ENCODE results near the gene PNPLA3. TPM values are rescaled to one million over a fixed set of nuclear protein-coding genes. Genes with fewer than 3 reads are reported as not detected.

The PNPLA3 gene
- total RNA-seq, 1 experiment from 2014 or later, result 2.0 TPM

- DNase-seq (ENCODE audit: low spot score), result no peak
Observed at GRCh38 chr22:43991316-43992020, 67.9 kb downstream of the PNPLA3 start.

GRCh38 chr22:43992331-43992821, 68.8 kb downstream of the PNPLA3 start:
- DNase-seq (ENCODE audit: low spot score), result no peak

- peak; percentile 13 for DNase-seq (ENCODE audit: low spot score)
Observed at GRCh38 chr22:43993072-43993760, 69.6 kb downstream of the PNPLA3 start.

GRCh38 chr22:43994006-43994405, 70.4 kb downstream of the PNPLA3 start:
- no peak for DNase-seq (ENCODE audit: low spot score)

GRCh38 chr22:43994416-43994815, 70.8 kb downstream of the PNPLA3 start:
- no peak for DNase-seq (ENCODE audit: low spot score)

GRCh38 chr22:43995057-43995685, 71.6 kb downstream of the PNPLA3 start:
- DNase-seq (ENCODE audit: low spot score), result no peak

- no peak for DNase-seq (ENCODE audit: low spot score)
Observed at GRCh38 chr22:43995798-43996169, 72.2 kb downstream of the PNPLA3 start.

GRCh38 chr22:43996170-43996980, 72.8 kb downstream of the PNPLA3 start:
- no peak for DNase-seq (ENCODE audit: low spot score)

GRCh38 chr22:43996981-43997265, 73.3 kb downstream of the PNPLA3 start:
- no peak for DNase-seq (ENCODE audit: low spot score)

Other genes with a start within 250 kb of the PNPLA3 start
- 0.88 and 3.1 TPM in 2 replicates for gene EFCAB6, start 111.5 kb upstream of the PNPLA3 start, total RNA-seq (2014; rRNA removed; shearing (Covaris generic))
- gene SULT4A1, start 61.3 kb upstream of the PNPLA3 start, total RNA-seq (2014; rRNA removed; shearing (Covaris generic)), result 0.50 and 0.53 TPM in 2 replicates
- gene PNPLA5, start 31.8 kb upstream of the PNPLA3 start, total RNA-seq (2014; rRNA removed; shearing (Covaris generic)), result not detected in 2 replicates
- 31.2 and 31.4 TPM in 2 replicates for gene SAMM50, start 31.6 kb downstream of the PNPLA3 start, total RNA-seq (2014; rRNA removed; shearing (Covaris generic))
- gene PARVB, start 100.5 kb downstream of the PNPLA3 start, total RNA-seq (2014; rRNA removed; shearing (Covaris generic)), result 2.3 and 6.3 TPM in 2 replicates